Heart left ventricle (tissue), 16 donors: ENCODE results near the gene LNP1. TPM values are rescaled to one million over a fixed set of nuclear protein-coding genes. Genes with fewer than 3 reads are reported as not detected.
"Not testable (repeated sequence)": the region's sequence is repeated elsewhere in the genome, so short reads cannot be mapped to it uniquely, and the experiment has no call there.

Experiments
- ATAC-seq, 4 donors: fragments of 200-7000 bp; cut with Tn5 transposase; one replicate each; pipeline ENCODE4 v1.9.1; 2020 to 2022; ENCODE audit warnings: moderate library complexity in 4 of 4, mild to moderate bottlenecking in 3 of 4, moderate number of reproducible peaks in 1 of 4
- DNase-seq, 5 donors: peaks; one replicate each; pipeline ENCODE4 v3.0.0-alpha.2; 2020
- H3K27ac ChIP-seq, 12 donors: fragments of 200-600 bp; sonication (generic) in 4 of 12; one replicate each; pipeline versions ENCODE4 v1.5.0 to v1.8.0; 2016 to 2022; ENCODE audit warnings: mild to moderate bottlenecking in 2 of 12
- H3K27me3 ChIP-seq, 9 donors: fragments of 200-600 bp; sonication (generic) in 2 of 9; one replicate each; pipeline versions ENCODE4 v1.5.1 to v1.8.0; 2016 to 2022; ENCODE audit warnings: mild to moderate bottlenecking in 3 of 9
- H3K36me3 ChIP-seq, 9 donors: fragments of 200-600 bp; sonication (generic) in 2 of 9; one replicate each; pipeline versions ENCODE4 v1.5.0 to v1.8.0; 2018 to 2022; ENCODE audit warnings: mild to moderate bottlenecking in 2 of 9
- H3K4me1 ChIP-seq, 12 donors: fragments of 200-600 bp; sonication (generic) in 4 of 12; one replicate each; pipeline versions ENCODE4 v1.5.0 to v1.8.0; 2016 to 2022; ENCODE audit warnings: mild to moderate bottlenecking in 3 of 12
- H3K4me3 ChIP-seq, 12 donors: fragments of 200-600 bp; sonication (generic) in 4 of 12; one replicate each; pipeline versions ENCODE4 v1.5.0 to v1.8.0; 2017 to 2022; ENCODE audit warnings: mild to moderate bottlenecking in 9 of 12, moderate library complexity in 4 of 12
- H3K9me3 ChIP-seq, 12 donors: fragments of 200-600 bp; sonication (generic) in 4 of 12; one replicate each; pipeline versions ENCODE4 v1.5.0 to v1.8.0; 2016 to 2022; ENCODE audit warnings: mild to moderate bottlenecking in 1 of 12
- POLR2A ChIP-seq, 2 donors: fragments of 450-650 bp; IDR thresholded peaks; one replicate each; pipeline ENCODE4 v1.6.1; 2017; ENCODE audit warnings: antibody characterized with exemption in 2 of 2, mild to moderate bottlenecking in 2 of 2, moderate library complexity in 2 of 2
- WGBS, 4 donors: extraction: QIAGEN DNeasy Blood & Tissue Kit in 2 of 4; methylation state at CpG; one replicate each; pipeline versions ENCODE4 v1.1.5 to v1.1.7; 2013 to 2018; 5-methylcytosine and 5-hydroxymethylcytosine counted together
- intact Hi-C, 10 donors: fragments of 100-400 bp; cut with DNase I; formaldehyde crosslinking; loops; one replicate each; pipeline versions ENCODE4 v1.11.1 to v1.14.2; 2022
- polyA plus RNA-seq, 2 donors: library from polyadenylated mRNA; stranded (reverse); fragments of 200-250 nt; gene quantifications; one replicate each; pipeline ENCODE4 v1.2.3, GENCODE V29; 2013
- total RNA-seq, 9 donors: library from RNA; depleted of rRNA in 2 of 9; stranded (reverse); fragments of >200 nt in 2 of 9; fragmentation: NEBNext Ultra II Directional in 3 of 9; extraction: Animal tissue kit (Norgen Biotek cat#: 25700) in 3 of 9; gene quantifications; one replicate each; pipeline versions ENCODE4 v1.1.0 to v1.2.4, GENCODE V29; 2016 to 2023
- TF ChIP-seq, protein P1 (sequence below), 12 donors: fragments of 200-600 bp; sonication (generic) in 4 of 12; IDR thresholded peaks; one replicate each; pipeline versions ENCODE4 v1.5.0 to v1.8.0; 2018 to 2022; ENCODE audit warnings: antibody characterized with exemption in 12 of 12, mild to moderate bottlenecking in 5 of 12
- donor health status: ischemic (EF 13 %, LVEDD 7.1; RV severe dilation, severe dysfunction).
- donor health status: healthy with polysubstance abuse.
- donor health status: DM: no; HTN: yes; CAD: no.
- donor health status: DM: no; HTN: no; CAD: no.
- donor health status: ischemic (EF 25% LVEDD 6.9; RV normal size, moderate dysfunction).
- donor health status: ischemic (EF 25% LVEDD 5.7; RV mildly dilated, moderate dysfunction).
- donor health status: healthy.
- donor health status: DM: yes; HTN: yes; CAD: no.
- donor health status: ischemic (EF 35%, LVEDD 5.7; RV mildly dilated, moderate dysfunction).
- donor health status: nonischemic (EF 11% LVEDD 7.7; RV severe dilation, severe dysfunction).
- donor health status: DM: yes; HTN: yes; CAD: no.
- donor health status: PGD.
- donor health status: ischemic (EF 29% LVEDD 5.4; RV normal size, mild dysfunction).
- donor health status: nonischemic (EF 23%, LVEDD 6.1; RV moderate dilation, normal function).

Gene LNP1
- total and polyA plus RNA-seq, 11 donors = 1.4 to 5.9 (median 3.5) TPM

DNA sequence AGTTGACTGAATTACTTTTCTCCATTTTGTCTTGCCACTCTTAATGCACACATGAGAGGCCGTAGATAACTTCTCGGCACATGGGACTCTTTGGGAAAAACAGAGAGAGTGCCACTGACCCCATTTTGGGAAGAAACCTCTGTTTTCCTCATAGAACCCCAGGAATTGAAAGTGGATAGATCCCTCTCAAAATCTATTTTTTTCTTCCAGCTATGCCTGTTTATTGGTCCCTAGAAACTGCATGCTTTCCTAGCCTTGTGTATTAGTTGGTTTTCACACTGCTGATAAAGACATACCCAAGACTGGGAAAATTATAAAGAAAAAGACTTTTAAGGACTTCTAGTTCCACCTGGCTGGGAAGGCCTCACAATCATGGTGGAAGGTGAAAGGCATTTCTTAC is 67.3 kb downstream of the LNP1 start:
- no peaks in the 10 kb centered on the region for H3K27me3 ChIP-seq
- no peak for DNase-seq
- no peak for TF ChIP-seq POLR2A (IDR thresholded peaks at IDR 0.05)
- TF ChIP-seq, protein P1, sequence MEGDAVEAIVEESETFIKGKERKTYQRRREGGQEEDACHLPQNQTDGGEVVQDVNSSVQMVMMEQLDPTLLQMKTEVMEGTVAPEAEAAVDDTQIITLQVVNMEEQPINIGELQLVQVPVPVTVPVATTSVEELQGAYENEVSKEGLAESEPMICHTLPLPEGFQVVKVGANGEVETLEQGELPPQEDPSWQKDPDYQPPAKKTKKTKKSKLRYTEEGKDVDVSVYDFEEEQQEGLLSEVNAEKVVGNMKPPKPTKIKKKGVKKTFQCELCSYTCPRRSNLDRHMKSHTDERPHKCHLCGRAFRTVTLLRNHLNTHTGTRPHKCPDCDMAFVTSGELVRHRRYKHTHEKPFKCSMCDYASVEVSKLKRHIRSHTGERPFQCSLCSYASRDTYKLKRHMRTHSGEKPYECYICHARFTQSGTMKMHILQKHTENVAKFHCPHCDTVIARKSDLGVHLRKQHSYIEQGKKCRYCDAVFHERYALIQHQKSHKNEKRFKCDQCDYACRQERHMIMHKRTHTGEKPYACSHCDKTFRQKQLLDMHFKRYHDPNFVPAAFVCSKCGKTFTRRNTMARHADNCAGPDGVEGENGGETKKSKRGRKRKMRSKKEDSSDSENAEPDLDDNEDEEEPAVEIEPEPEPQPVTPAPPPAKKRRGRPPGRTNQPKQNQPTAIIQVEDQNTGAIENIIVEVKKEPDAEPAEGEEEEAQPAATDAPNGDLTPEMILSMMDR (IDR thresholded peaks at IDR 0.05) = no peak
- no peak overlapping the region for H3K4me3 ChIP-seq
- H3K4me1 ChIP-seq = peaks cover 0 to 9% (median 0%) of the 10 kb centered on the region in 12 donors
- peaks cover 0 to 11% (median 0%) of the 10 kb centered on the region in 12 donors for H3K9me3 ChIP-seq
- no peaks in the 10 kb centered on the region for H3K36me3 ChIP-seq
- WGBS, 4 donors = 93 to 98% (median 97%) methylated on average over 2 of the region's 2 CpGs
- intact Hi-C loops = loop anchor here in 3 of 10 donors (10.0 kb wide), 3 partner anchors 316 to 726 kb away; no protein-coding TSS in a partner anchor
- no peak for ATAC-seq
- no peak overlapping the region for H3K27ac ChIP-seq

DNA sequence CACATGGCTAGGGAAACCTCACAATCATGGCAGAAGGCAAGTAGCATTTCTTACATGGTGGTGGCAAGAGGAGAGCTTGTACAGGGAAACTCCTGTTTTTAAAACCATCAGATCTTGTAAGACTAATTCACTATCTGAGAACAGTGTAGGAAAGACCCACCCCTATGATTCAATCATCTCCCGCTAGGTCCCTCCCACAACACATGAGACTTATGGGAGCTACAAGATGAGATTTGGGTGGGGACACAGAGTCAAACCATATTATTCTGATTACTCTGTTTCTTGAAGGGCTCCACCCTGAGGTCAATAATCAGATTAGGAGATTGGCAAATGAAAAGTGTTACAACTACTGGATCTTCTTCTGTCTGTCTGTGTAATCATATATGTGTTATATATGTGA is 69.6 kb downstream of the LNP1 start:
- intact Hi-C loops = no loop called here
- H3K9me3 ChIP-seq = peaks cover 0 to 11% (median 0%) of the 10 kb centered on the region in 12 donors
- ATAC-seq (no peak), DNase-seq (no peak)
- H3K27ac ChIP-seq = no peak overlapping the region
- TF ChIP-seq POLR2A (IDR thresholded peaks at IDR 0.05) = no peak
- TF ChIP-seq, protein P1 (IDR thresholded peaks at IDR 0.05) = no peak
- H3K27me3 ChIP-seq = no peaks in the 10 kb centered on the region
- no peaks in the 10 kb centered on the region for H3K36me3 ChIP-seq
- WGBS, 4 donors = 90 to 100% (median 96%) methylated on average over 1 of the region's 1 CpG
- H3K4me3 ChIP-seq = no peak overlapping the region
- H3K4me1 ChIP-seq = peaks cover 0 to 6% (median 0%) of the 10 kb centered on the region in 12 donors

DNA sequence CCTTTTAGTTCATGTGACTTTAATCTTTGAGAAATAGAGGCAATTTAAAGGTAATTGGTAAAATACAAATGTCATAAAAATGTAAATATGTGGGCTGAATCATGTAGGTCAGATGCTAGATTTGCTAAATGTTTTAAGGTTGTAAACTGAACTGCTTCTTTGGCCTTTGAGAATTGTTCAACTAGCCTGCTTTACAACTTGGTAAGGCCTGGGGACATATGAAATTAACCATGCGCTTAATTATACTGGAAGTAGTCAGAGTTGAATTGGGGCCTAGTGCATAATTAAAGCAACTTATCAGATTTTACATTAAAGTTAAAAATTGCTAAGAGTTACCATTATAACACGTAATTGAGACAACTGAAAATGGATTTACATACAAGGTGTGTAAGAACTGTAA is 70.1 kb downstream of the LNP1 start:
- intact Hi-C loops = no loop called here
- TF ChIP-seq POLR2A (IDR thresholded peaks at IDR 0.05) = no peak
- TF ChIP-seq, protein P1 (IDR thresholded peaks at IDR 0.05) = no peak
- H3K27ac ChIP-seq = no peak overlapping the region
- no peak for DNase-seq
- no peaks in the 10 kb centered on the region for H3K36me3 ChIP-seq
- ATAC-seq = no peak
- H3K4me1 ChIP-seq = peaks cover 0 to 1% (median 0%) of the 10 kb centered on the region in 12 donors
- no peak overlapping the region for H3K4me3 ChIP-seq
- H3K27me3 ChIP-seq = no peaks in the 10 kb centered on the region
- 76 to 84% (median 83%) methylated on average over 2 of the region's 2 CpGs for WGBS, 4 donors
- H3K9me3 ChIP-seq = peaks cover 0 to 11% (median 0%) of the 10 kb centered on the region in 12 donors

DNA sequence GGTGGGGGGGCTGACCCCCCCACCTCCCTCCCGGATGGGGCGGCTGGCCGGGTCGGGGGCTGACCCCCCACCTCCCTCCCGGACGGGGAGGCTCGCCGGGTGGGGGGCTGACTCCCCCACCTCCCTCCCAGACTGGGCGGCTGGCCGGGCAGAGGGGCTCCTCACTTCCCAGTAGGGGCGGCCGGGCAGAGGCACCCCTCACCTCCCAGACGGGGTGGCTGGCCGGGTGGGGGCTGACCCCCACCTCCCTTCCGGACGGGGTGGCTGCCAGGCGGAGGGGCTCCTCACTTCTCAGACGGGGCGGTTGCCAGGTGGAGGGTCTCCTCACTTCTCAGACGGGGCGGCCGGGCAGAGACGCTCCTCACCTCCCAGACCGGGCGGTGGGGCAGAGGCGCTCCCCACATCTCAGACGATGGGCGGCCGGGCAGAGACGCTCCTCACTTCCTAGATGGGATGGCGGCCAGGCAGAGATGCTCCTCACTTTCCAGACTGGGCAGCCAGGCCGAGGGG is 76.6 kb downstream of the LNP1 start:
- intact Hi-C loops, ATAC-seq, H3K27ac ChIP-seq, H3K36me3 ChIP-seq, DNase-seq, H3K27me3 ChIP-seq, H3K9me3 ChIP-seq, H3K4me3 ChIP-seq, H3K4me1 ChIP-seq: not testable (repeated sequence)
- 92 to 94% (median 94%) methylated on average over 6 to 32 of the region's 32 CpGs for WGBS, 4 donors

DNA sequence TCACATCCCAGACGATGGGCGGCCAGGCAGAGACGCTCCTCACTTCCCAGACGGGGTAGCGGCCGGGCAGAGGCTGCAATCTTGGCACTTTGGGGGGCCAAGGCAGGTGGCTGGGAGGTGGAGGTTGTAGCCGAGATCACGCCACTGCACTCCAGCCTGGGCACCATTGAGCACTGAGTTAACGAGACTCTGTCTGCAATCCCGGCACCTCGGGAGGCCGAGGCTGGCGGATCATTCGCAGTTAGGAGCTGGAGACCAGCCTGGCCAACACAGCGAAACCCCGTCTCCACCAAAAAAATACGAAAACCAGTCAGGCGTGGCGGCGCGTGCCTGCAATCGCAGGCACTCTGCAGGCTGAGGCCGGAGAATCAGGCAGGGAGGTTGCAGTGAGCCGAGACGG is 77.2 kb downstream of the LNP1 start:
- H3K27me3 ChIP-seq, DNase-seq, H3K27ac ChIP-seq, H3K36me3 ChIP-seq, H3K4me3 ChIP-seq, H3K4me1 ChIP-seq, intact Hi-C loops, H3K9me3 ChIP-seq, ATAC-seq: not testable (repeated sequence)
- WGBS, 4 donors = 83 to 94% (median 92%) methylated on average over 12 to 25 of the region's 25 CpGs
